Measurements from ENCODE around the gene UBAP2. TPM values are rescaled to one million over a fixed set of nuclear protein-coding genes. Genes with fewer than 3 reads are reported as not detected.
"Not testable (repeated sequence)": the region's sequence is repeated elsewhere in the genome, so short reads cannot be mapped to it uniquely, and the experiment has no call there.

Gene UBAP2
- polyA plus RNA-seq, 1 donor = 26.1 TPM

- H3K36me3 ChIP-seq (ENCODE audit: control insufficient read depth, insufficient read depth, low read length) = peaks cover 4% of the 10 kb centered on the region
- DNase-seq = peak in 1 of 2 donors; percentile 20
- peak overlapping the region; percentile 90 for H3K4me3 ChIP-seq (ENCODE audit: low read length)
- peaks cover 21% of the 10 kb centered on the region for H3K4me1 ChIP-seq (ENCODE audit: control insufficient read depth, insufficient read depth, low read length)
- H3K27me3 ChIP-seq (ENCODE audit: control insufficient read depth, insufficient read depth, low read length) = no peaks in the 10 kb centered on the region
- 0% methylated on average over 2 of the region's 29 CpGs for WGBS (ENCODE audit: insufficient coverage, low lambda C conversion rate)
- H3K27ac ChIP-seq (ENCODE audit: low read length) = peak overlapping the region; percentile 88
- no peaks in the 10 kb centered on the region for H3K9me3 ChIP-seq (ENCODE audit: control insufficient read depth, low read depth, low read length)
Observed at GRCh38 chr9:34047864-34048726, 592 bp downstream of the UBAP2 start.

GRCh38 chr9:34046784-34047379 is 1.8 kb downstream of the UBAP2 start:
- no peaks in the 10 kb centered on the region for H3K9me3 ChIP-seq (ENCODE audit: control insufficient read depth, low read depth, low read length)
- no peaks in the 10 kb centered on the region for H3K27me3 ChIP-seq (ENCODE audit: control insufficient read depth, insufficient read depth, low read length)
- peaks cover 11% of the 10 kb centered on the region for H3K36me3 ChIP-seq (ENCODE audit: control insufficient read depth, insufficient read depth, low read length)
- peak overlapping the region; percentile 90 for H3K4me3 ChIP-seq (ENCODE audit: low read length)
- H3K27ac ChIP-seq (ENCODE audit: low read length) = peak overlapping the region; percentile 32
- peak; percentile 19 to 47 for DNase-seq
- WGBS (ENCODE audit: insufficient coverage, low lambda C conversion rate) = 20% methylated on average over 2 of the region's 5 CpGs
- H3K4me1 ChIP-seq (ENCODE audit: control insufficient read depth, insufficient read depth, low read length) = peaks cover 21% of the 10 kb centered on the region

- Histone ChIP-seq H3K27me3 (ENCODE audit: control insufficient read depth, insufficient read depth, low read length) (no peaks in the 10 kb centered on the region), H3K4me3 (ENCODE audit: low read length) (no peak overlapping the region), H3K4me1 (ENCODE audit: control insufficient read depth, insufficient read depth, low read length) (peaks cover 21% of the 10 kb centered on the region), H3K27ac (ENCODE audit: low read length) (no peak overlapping the region), H3K9me3 (ENCODE audit: control insufficient read depth, low read depth, low read length) (no peaks in the 10 kb centered on the region), H3K36me3 (ENCODE audit: control insufficient read depth, insufficient read depth, low read length) (peaks cover 11% of the 10 kb centered on the region)
- WGBS (ENCODE audit: insufficient coverage, low lambda C conversion rate) = 57% methylated on average over 1 of the region's 3 CpGs
- no peak for DNase-seq
Observed at GRCh38 chr9:34045903-34046302, 2.8 kb downstream of the UBAP2 start.

- not testable (repeated sequence) for H3K27ac ChIP-seq (ENCODE audit: low read length); DNase-seq; H3K9me3 ChIP-seq (ENCODE audit: control insufficient read depth, low read depth, low read length); H3K4me1 ChIP-seq (ENCODE audit: control insufficient read depth, insufficient read depth, low read length); H3K27me3 ChIP-seq (ENCODE audit: control insufficient read depth, insufficient read depth, low read length); H3K4me3 ChIP-seq (ENCODE audit: low read length)
- H3K36me3 ChIP-seq (ENCODE audit: control insufficient read depth, insufficient read depth, low read length) = peaks cover 11% of the 10 kb centered on the region
- 97% methylated on average over 5 of the region's 10 CpGs for WGBS (ENCODE audit: insufficient coverage, low lambda C conversion rate)
Observed at GRCh38 chr9:34042074-34042473, 6.6 kb downstream of the UBAP2 start.

- not testable (repeated sequence) for H3K9me3 ChIP-seq (ENCODE audit: control insufficient read depth, low read depth, low read length); H3K27me3 ChIP-seq (ENCODE audit: control insufficient read depth, insufficient read depth, low read length); H3K4me3 ChIP-seq (ENCODE audit: low read length); H3K4me1 ChIP-seq (ENCODE audit: control insufficient read depth, insufficient read depth, low read length); H3K27ac ChIP-seq (ENCODE audit: low read length); DNase-seq
- no CpG with 5 or more reads among the region's 37 CpGs for WGBS (ENCODE audit: insufficient coverage, low lambda C conversion rate)
- peaks cover 11% of the 10 kb centered on the region for H3K36me3 ChIP-seq (ENCODE audit: control insufficient read depth, insufficient read depth, low read length)
Observed at GRCh38 chr9:34038851-34039250, 9.8 kb downstream of the UBAP2 start.

GRCh38 chr9:34037626-34038025 is 11.1 kb downstream of the UBAP2 start:
- Histone ChIP-seq H3K4me1 (ENCODE audit: control insufficient read depth, insufficient read depth, low read length) (no peaks in the 10 kb centered on the region), H3K4me3 (ENCODE audit: low read length) (no peak overlapping the region), H3K9me3 (ENCODE audit: control insufficient read depth, low read depth, low read length) (peaks cover 10% of the 10 kb centered on the region), H3K27me3 (ENCODE audit: control insufficient read depth, insufficient read depth, low read length) (no peaks in the 10 kb centered on the region), H3K27ac (ENCODE audit: low read length) (no peak overlapping the region), H3K36me3 (ENCODE audit: control insufficient read depth, insufficient read depth, low read length) (peaks cover 5% of the 10 kb centered on the region)
- DNase-seq = no peak
- WGBS (ENCODE audit: insufficient coverage, low lambda C conversion rate) = no CpG with 5 or more reads among the region's 2 CpGs

GRCh38 chr9:34036625-34037024 is 12.1 kb downstream of the UBAP2 start:
- H3K4me3 ChIP-seq (ENCODE audit: low read length) = no peak overlapping the region
- no peaks in the 10 kb centered on the region for H3K4me1 ChIP-seq (ENCODE audit: control insufficient read depth, insufficient read depth, low read length)
- no peaks in the 10 kb centered on the region for H3K36me3 ChIP-seq (ENCODE audit: control insufficient read depth, insufficient read depth, low read length)
- H3K27ac ChIP-seq (ENCODE audit: low read length) = no peak overlapping the region
- no CpG with 5 or more reads among the region's 5 CpGs for WGBS (ENCODE audit: insufficient coverage, low lambda C conversion rate)
- peaks cover 10% of the 10 kb centered on the region for H3K9me3 ChIP-seq (ENCODE audit: control insufficient read depth, low read depth, low read length)
- DNase-seq = no peak
- no peaks in the 10 kb centered on the region for H3K27me3 ChIP-seq (ENCODE audit: control insufficient read depth, insufficient read depth, low read length)

GRCh38 chr9:34035656-34036055 is 13.0 kb downstream of the UBAP2 start:
- no peaks in the 10 kb centered on the region for H3K27me3 ChIP-seq (ENCODE audit: control insufficient read depth, insufficient read depth, low read length)
- no peak overlapping the region for H3K4me3 ChIP-seq (ENCODE audit: low read length)
- no peaks in the 10 kb centered on the region for H3K36me3 ChIP-seq (ENCODE audit: control insufficient read depth, insufficient read depth, low read length)
- no peak for DNase-seq
- WGBS (ENCODE audit: insufficient coverage, low lambda C conversion rate) = 42% methylated on average over 2 of the region's 5 CpGs
- no peaks in the 10 kb centered on the region for H3K4me1 ChIP-seq (ENCODE audit: control insufficient read depth, insufficient read depth, low read length)
- H3K9me3 ChIP-seq (ENCODE audit: control insufficient read depth, low read depth, low read length) = peaks cover 10% of the 10 kb centered on the region
- no peak overlapping the region for H3K27ac ChIP-seq (ENCODE audit: low read length)

GRCh38 chr9:34034698-34035065 is 14.0 kb downstream of the UBAP2 start:
- no peaks in the 10 kb centered on the region for H3K36me3 ChIP-seq (ENCODE audit: control insufficient read depth, insufficient read depth, low read length)
- DNase-seq = no peak
- H3K9me3 ChIP-seq (ENCODE audit: control insufficient read depth, low read depth, low read length) = peaks cover 10% of the 10 kb centered on the region
- no peak overlapping the region for H3K27ac ChIP-seq (ENCODE audit: low read length)
- WGBS (ENCODE audit: insufficient coverage, low lambda C conversion rate) = no CpG with 5 or more reads among the region's 6 CpGs
- H3K4me1 ChIP-seq (ENCODE audit: control insufficient read depth, insufficient read depth, low read length) = no peaks in the 10 kb centered on the region
- no peaks in the 10 kb centered on the region for H3K27me3 ChIP-seq (ENCODE audit: control insufficient read depth, insufficient read depth, low read length)
- H3K4me3 ChIP-seq (ENCODE audit: low read length) = no peak overlapping the region

GRCh38 chr9:34032631-34033030 is 16.1 kb downstream of the UBAP2 start:
- Histone ChIP-seq H3K4me3 (ENCODE audit: low read length) (no peak overlapping the region), H3K36me3 (ENCODE audit: control insufficient read depth, insufficient read depth, low read length) (peaks cover 9% of the 10 kb centered on the region), H3K9me3 (ENCODE audit: control insufficient read depth, low read depth, low read length) (no peaks in the 10 kb centered on the region), H3K27ac (ENCODE audit: low read length) (no peak overlapping the region), H3K4me1 (ENCODE audit: control insufficient read depth, insufficient read depth, low read length) (no peaks in the 10 kb centered on the region), H3K27me3 (ENCODE audit: control insufficient read depth, insufficient read depth, low read length) (no peaks in the 10 kb centered on the region)
- no CpG with 5 or more reads among the region's 7 CpGs for WGBS (ENCODE audit: insufficient coverage, low lambda C conversion rate)
- DNase-seq = no peak

Measured in large intestine (tissue), 3 donors.